Hypothalamus (tissue), 51 donors: ENCODE results near the gene SLC22A15.
"Not testable (repeated sequence)": the region's sequence is repeated elsewhere in the genome, so short reads cannot be mapped to it uniquely, and the experiment has no call there.

Source experiments
- DNase-seq, 51 donors: peaks; one replicate each; lab custom pipeline; 2025; lab: John Stamatoyannopoulos, UW

The SLC22A15 gene

GRCh38 chr1:115976062-115976920, at the start of gene SLC22A15:
SLC22A15 (plus strand) TSS chr1:115976513; CDS start chr1:115976628, 115 bp downstream.
- peak in 45 of 51 donors; percentile 35 to 81 (median 63) for DNase-seq

- no peak for DNase-seq
Observed at GRCh38 chr1:115927971-115928370, 48.3 kb upstream of the SLC22A15 start.

- DNase-seq = no peak
Observed at GRCh38 chr1:115929881-115930280, 46.4 kb upstream of the SLC22A15 start.

- no peak for DNase-seq
Observed at GRCh38 chr1:115933625-115934024, 42.7 kb upstream of the SLC22A15 start.

- no peak for DNase-seq
Observed at GRCh38 chr1:115939455-115939854, 36.9 kb upstream of the SLC22A15 start.

- DNase-seq = peak in 1 of 51 donors; percentile 1
Observed at GRCh38 chr1:115946116-115946515, 30.2 kb upstream of the SLC22A15 start.

- DNase-seq = no peak
Observed at GRCh38 chr1:115949156-115949555, 27.2 kb upstream of the SLC22A15 start.

GRCh38 chr1:115951560-115951959, 24.8 kb upstream of the SLC22A15 start:
- no peak for DNase-seq

GRCh38 chr1:115952547-115952946, 23.8 kb upstream of the SLC22A15 start:
- no peak for DNase-seq

GRCh38 chr1:115953180-115953579, 23.1 kb upstream of the SLC22A15 start:
- DNase-seq = no peak

- DNase-seq = no peak
Observed at GRCh38 chr1:115954684-115955083, 21.6 kb upstream of the SLC22A15 start.

GRCh38 chr1:115955228-115955627, 21.1 kb upstream of the SLC22A15 start:
- no peak for DNase-seq

GRCh38 chr1:115958866-115959265, 17.4 kb upstream of the SLC22A15 start:
- DNase-seq = no peak

- DNase-seq = peak in 9 of 51 donors; percentile 6 to 35 (median 13)
Observed at GRCh38 chr1:115969509-115969908, 6.8 kb upstream of the SLC22A15 start.

GRCh38 chr1:115971778-115972177, 4.5 kb upstream of the SLC22A15 start:
- not testable (repeated sequence) for DNase-seq

GRCh38 chr1:115973154-115973553, 3.2 kb upstream of the SLC22A15 start:
- no peak for DNase-seq

GRCh38 chr1:115975569-115976061, 698 bp upstream of the SLC22A15 start:
- DNase-seq = no peak

- peak in 25 of 51 donors; percentile 6 to 86 (median 30) for DNase-seq
Observed at GRCh38 chr1:115976921-115977498, 697 bp downstream of the SLC22A15 start.

- DNase-seq = peak in 7 of 51 donors; percentile 2 to 85 (median 44)
Observed at GRCh38 chr1:115977499-115978258, 1.4 kb downstream of the SLC22A15 start.

- peak in 3 of 51 donors; percentile 9 to 68 (median 61) for DNase-seq
Observed at GRCh38 chr1:115978292-115978941, 2.1 kb downstream of the SLC22A15 start.
